Mononuclear cell (primary cell): ENCODE results near the gene DIPK1B. TPM values are rescaled to one million over a fixed set of nuclear protein-coding genes. Genes with fewer than 3 reads are reported as not detected.

Source experiments
- H3K27me3 ChIP-seq: 2 replicates; pipeline ENCODE4 v1.6.0; 2011; ENCODE audit warnings: low read length, control low read depth; ENCODE audit not compliant: insufficient read depth
- H3K4me1 ChIP-seq: 2 replicates; pipeline ENCODE4 v1.5.1; 2011; ENCODE audit warnings: mild to moderate bottlenecking, low read length, control low read depth; ENCODE audit not compliant: insufficient read depth
- H3K4me3 ChIP-seq: 2 replicates; pipeline ENCODE4 v1.5.1; 2011; ENCODE audit warnings: mild to moderate bottlenecking, low read length, moderate library complexity
- H3K9me3 ChIP-seq: 2 replicates; pipeline ENCODE4 v1.5.1; 2011; ENCODE audit warnings: low read depth, mild to moderate bottlenecking, control low read depth, low read length
- total RNA-seq: library from RNA; depleted of rRNA; stranded (reverse); fragments of >200 nt; gene quantifications from one replicate; pipeline ENCODE4 v1.2.3, GENCODE V29; 2012

DIPK1B gene
- total RNA-seq, 1 donor: 2.7 TPM

- Histone ChIP-seq H3K4me1 (peaks cover 26% of the 10 kb centered on the region), H3K4me3 (no peak overlapping the region), H3K9me3 (no peaks in the 10 kb centered on the region), H3K27me3 (no peaks in the 10 kb centered on the region)
These were observed 23.3 kb upstream of the DIPK1B start for GRCh38 chr9:136689108-136689460.

DNA sequence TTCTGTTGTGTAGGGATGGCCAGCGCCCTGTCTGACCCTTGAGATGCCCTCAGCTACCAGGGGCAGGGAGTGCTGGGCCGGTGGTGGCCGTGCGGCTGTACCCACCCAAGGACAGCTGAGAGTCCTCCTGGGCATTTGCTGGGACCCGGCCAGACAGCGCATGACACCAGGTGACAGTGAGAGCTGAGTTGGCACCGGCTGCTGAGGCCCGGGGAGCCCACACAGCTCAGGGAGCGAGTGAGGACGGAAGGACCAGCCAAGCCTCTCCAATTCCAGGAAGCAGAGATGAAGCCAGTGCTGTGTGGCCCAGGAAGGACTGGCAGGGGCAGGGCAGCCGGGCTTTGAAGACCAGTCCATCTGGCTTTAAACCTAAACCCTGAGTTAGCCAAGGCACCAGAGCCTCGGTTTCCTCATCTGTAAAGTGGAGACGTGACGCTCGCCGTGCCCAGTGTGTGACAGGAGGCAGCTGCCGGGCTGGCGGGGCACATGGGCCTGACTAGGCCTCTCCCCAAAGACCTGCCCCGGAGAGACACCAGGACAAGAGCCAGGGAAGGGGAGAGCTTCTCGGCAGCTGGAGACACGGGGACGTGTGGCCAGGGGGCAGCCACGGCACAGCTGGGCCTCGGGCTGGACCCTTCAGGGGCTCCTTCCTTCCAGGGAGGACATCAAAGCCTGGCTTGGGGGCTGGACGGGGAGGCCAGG is 22.1 kb upstream of the DIPK1B start:
- Histone ChIP-seq H3K9me3 (no peaks in the 10 kb centered on the region), H3K4me3 (no peak overlapping the region), H3K27me3 (no peaks in the 10 kb centered on the region), H3K4me1 (peaks cover 24% of the 10 kb centered on the region)

- Histone ChIP-seq H3K4me1 (peaks cover 19% of the 10 kb centered on the region), H3K9me3 (no peaks in the 10 kb centered on the region), H3K4me3 (no peak overlapping the region), H3K27me3 (no peaks in the 10 kb centered on the region)
These were observed 21.5 kb upstream of the DIPK1B start for GRCh38 chr9:136690806-136691261.

DNA sequence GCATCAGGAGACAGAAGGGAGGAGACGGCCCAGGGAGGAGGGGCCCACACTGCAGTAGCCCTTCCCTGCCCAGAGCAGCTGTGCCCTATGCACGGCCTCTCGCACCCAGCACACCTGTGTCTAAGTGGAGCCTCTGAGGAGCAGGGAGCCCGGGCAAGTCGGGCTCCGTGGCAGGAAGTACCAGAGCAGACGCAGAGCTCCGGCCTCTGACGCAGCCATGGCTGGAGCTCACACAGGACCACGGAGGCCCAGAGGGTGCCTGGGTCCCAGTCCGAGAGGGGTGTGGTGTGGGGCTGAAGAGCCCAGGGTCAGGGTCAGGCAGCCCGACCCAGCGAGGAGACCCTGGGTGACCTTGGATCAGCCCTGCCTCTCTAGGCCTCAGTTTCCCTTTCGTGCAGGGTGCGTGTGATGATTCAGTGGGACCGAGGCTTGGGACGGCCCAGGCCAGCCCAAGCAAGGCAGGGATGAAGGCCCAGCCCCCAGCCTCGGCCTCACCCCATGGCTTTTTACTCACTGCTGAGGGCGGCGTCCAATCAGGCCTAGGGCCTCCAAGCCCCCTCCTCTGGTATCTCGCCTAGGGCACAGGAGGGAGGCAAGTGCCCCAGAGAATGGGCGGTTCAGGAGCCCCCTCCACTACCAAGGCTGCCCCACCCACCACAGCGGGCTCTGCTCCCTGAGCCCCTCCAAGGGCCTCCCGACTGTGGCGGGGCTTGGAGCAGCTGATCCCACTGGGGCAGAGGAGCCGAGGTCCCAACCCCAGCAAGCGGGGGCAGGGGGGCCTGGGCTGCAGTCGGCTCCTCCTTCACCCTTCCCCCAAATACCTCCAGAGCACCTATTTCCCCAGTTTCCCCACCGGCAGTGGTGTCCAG is 20.8 kb upstream of the DIPK1B start:
- Histone ChIP-seq H3K9me3 (no peaks in the 10 kb centered on the region), H3K4me1 (peaks cover 19% of the 10 kb centered on the region), H3K27me3 (no peaks in the 10 kb centered on the region), H3K4me3 (no peak overlapping the region)

- H3K4me1 ChIP-seq: peaks cover 25% of the 10 kb centered on the region
- H3K4me3 ChIP-seq: no peak overlapping the region
- no peaks in the 10 kb centered on the region for H3K27me3 ChIP-seq
- no peaks in the 10 kb centered on the region for H3K9me3 ChIP-seq
These were observed 19.9 kb upstream of the DIPK1B start for GRCh38 chr9:136692185-136693134.

DNA sequence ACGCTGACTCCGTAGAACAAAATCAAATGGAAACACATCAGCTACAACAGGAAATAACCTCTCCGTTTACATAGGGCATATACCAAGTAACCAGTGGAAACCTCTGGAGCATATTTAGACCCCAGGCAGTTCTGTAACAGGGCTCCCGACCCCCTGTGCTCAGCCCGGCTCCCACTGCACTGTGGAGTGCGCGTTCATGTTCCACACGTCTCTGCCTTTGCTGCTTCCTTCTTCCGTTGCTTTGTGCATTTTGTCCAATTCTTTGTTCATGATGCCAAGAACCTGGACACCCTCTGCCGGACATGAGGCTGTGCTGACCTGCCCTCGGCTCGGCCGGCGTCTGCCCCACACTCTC is 19.3 kb upstream of the DIPK1B start:
- no peaks in the 10 kb centered on the region for H3K27me3 ChIP-seq

DNA sequence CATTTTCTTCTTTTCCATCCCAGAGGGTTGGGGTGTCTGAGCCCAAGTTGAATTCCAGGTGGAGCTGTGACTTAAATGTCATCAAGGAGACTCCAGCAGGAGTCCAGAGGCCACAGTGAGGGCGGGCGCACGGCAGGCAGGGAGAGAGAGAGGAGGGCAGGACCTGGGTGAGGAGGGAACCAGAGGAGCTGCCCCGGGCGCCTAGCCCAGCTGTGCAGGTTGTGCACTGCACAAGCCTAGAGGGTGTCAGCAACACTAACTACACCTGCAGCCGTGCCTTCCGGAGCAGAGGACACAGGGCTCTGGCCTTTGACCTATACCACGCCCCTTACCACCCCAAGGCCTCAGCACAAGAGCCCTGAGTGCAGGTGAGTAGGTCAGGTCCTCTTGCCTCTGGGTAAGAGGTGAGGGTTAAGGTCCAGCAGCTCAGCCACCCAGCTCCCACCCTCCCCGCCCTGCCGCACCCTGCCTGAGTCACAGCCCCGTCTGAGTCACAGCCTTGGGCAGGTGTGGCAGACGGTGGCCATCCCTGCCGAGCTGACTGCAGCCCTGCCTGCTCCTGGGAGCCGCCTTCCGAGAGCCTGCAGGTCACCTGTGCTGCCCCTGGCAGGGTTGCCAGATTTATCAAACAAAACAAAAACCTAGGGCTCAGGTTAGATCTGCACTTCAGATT is 18.7 kb upstream of the DIPK1B start:
- H3K27me3 ChIP-seq: no peaks in the 10 kb centered on the region
- H3K4me3 ChIP-seq: no peak overlapping the region
- peaks cover 28% of the 10 kb centered on the region for H3K4me1 ChIP-seq
- H3K9me3 ChIP-seq: no peaks in the 10 kb centered on the region

More for the DNA sequence above, 19.3 kb upstream of the DIPK1B start:
- Histone ChIP-seq H3K9me3 (no peaks in the 10 kb centered on the region), H3K4me1 (peaks cover 26% of the 10 kb centered on the region), H3K4me3 (no peak overlapping the region)

DNA sequence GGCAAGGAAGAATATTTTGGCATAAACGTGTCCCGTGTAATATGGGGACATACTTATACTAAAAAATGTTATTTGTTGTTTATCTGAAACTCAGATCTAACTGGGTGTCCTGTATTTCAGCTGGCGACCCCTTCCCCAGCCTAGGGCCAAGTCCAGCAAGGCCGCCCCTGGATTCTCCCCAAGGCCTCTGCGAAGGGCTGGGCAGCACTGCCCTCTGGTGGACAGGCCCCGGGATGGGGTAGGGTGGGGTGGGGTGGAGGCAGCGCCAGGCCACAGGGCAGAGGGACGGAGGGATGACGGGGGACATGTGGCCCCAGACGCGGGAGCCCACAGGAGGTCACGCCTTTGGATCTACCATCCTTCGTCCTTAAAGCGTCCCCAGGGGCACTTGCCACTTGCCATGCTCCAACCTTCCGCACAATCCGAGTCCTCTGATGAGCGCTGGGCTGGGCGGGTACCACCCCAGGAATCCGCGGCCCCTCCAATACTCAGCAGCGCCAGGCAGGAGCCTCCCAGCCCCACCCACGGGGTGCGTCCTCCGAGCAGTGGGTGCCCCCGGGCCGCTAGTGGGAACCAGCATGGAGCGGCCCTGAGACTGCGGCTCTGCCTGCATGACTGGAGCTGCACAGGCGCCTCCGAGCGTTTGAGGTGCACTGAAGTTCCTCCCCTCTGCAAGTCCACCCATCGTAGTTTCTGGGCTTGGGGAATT is 18.1 kb upstream of the DIPK1B start:
- no peak overlapping the region for H3K4me3 ChIP-seq
- H3K27me3 ChIP-seq: no peaks in the 10 kb centered on the region
- peaks cover 35% of the 10 kb centered on the region for H3K4me1 ChIP-seq
- no peaks in the 10 kb centered on the region for H3K9me3 ChIP-seq

DNA sequence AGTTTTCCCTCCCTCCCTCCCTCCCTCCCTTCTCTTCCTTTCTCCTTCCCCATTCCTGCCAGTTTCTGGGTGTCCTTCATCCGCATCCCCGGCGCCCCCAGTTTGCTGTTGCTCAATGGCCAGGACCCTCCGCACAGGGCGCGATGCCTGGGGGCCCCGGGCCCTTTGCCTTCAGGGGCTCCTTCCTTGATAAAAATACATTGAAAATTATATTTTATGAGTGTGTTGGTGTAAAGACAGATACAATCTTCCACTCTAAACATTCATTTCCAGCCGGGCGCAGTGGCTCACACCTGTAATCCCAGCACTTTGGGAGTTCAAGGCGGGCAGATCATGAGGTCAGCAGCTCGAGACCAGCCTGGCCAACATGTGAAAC is 17.5 kb upstream of the DIPK1B start:
- Histone ChIP-seq H3K27me3 (no peaks in the 10 kb centered on the region), H3K4me1 (peaks cover 39% of the 10 kb centered on the region), H3K9me3 (no peaks in the 10 kb centered on the region), H3K4me3 (no peak overlapping the region)

- H3K27me3 ChIP-seq: no peaks in the 10 kb centered on the region
- H3K4me1 ChIP-seq: peaks cover 45% of the 10 kb centered on the region
- no peaks in the 10 kb centered on the region for H3K9me3 ChIP-seq
- no peak overlapping the region for H3K4me3 ChIP-seq
These were observed 16.9 kb upstream of the DIPK1B start for GRCh38 chr9:136695435-136695895.

DNA sequence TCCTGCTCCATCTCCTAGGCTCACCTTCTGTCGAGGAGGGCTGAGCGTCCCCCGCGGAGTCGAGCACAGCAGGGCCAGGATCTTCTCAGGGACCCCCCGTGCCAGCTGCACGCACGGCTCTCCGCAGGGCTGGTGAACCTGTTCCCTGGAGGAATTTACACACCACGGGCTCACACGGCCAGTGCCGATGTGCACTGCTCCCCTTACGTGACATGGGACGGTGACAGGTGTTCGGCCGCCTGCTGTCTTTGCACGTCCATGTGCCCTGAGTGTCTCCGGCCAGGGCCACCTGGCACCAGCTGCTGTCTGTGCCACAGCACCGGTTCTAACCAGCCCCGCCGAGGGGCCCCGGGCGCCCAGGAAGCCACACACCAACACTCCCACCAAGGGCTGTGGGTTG is 16.4 kb upstream of the DIPK1B start:
- Histone ChIP-seq H3K4me1 (peaks cover 50% of the 10 kb centered on the region), H3K27me3 (no peaks in the 10 kb centered on the region), H3K4me3 (no peak overlapping the region), H3K9me3 (no peaks in the 10 kb centered on the region)

DNA sequence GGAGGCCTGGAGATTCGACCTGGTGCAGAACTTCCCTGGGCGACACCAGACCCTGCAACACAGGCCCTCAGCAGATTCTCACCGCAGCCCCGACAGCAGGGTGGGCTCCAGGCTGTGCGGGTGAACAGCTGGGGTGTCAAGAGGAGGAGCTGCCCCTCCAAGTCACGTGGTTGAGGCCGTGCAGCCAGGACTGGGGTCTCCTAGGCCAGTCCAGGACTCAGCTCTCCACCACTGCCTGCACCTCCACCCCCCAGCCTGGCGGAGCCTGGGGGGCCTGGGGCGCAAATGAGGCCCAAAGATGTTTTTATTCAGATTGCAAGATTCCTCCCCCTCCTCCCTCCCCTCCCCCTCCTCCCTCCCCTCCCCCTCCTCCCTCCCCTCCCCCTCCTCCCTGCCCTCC is 15.9 kb upstream of the DIPK1B start:
- Histone ChIP-seq H3K4me1 (peaks cover 56% of the 10 kb centered on the region), H3K9me3 (no peaks in the 10 kb centered on the region), H3K4me3 (no peak overlapping the region), H3K27me3 (no peaks in the 10 kb centered on the region)

- H3K27me3 ChIP-seq: no peaks in the 10 kb centered on the region
- peaks cover 59% of the 10 kb centered on the region for H3K4me1 ChIP-seq
- H3K4me3 ChIP-seq: no peak overlapping the region
- no peaks in the 10 kb centered on the region for H3K9me3 ChIP-seq
These were observed 15.1 kb upstream of the DIPK1B start for GRCh38 chr9:136697146-136697820.
